Stomach smooth muscle (tissue), 2 donors: ENCODE results near the gene OR4E2.
"Not testable (repeated sequence)": the region's sequence is repeated elsewhere in the genome, so short reads cannot be mapped to it uniquely, and the experiment has no call there.

ENCODE experiments used
- H3K27ac ChIP-seq: one replicate; pipeline ENCODE4 v1.7.0; 2013; ENCODE audit warnings: mild to moderate bottlenecking, low read length, inconsistent platforms
- H3K27me3 ChIP-seq, 2 donors: one replicate each; pipeline ENCODE4 v1.7.0; 2013; ENCODE audit warnings: low read length in 2 of 2; ENCODE audit not compliant: insufficient read depth in 2 of 2, control insufficient read depth in 1 of 2
- H3K36me3 ChIP-seq, 2 donors: one replicate each; pipeline ENCODE4 v1.7.0; 2013; ENCODE audit warnings: low read length in 2 of 2; ENCODE audit not compliant: control insufficient read depth in 2 of 2, insufficient read depth in 2 of 2
- H3K4me1 ChIP-seq: one replicate; pipeline ENCODE4 v1.7.0; 2013; ENCODE audit warnings: low read length; ENCODE audit not compliant: control insufficient read depth, insufficient read depth
- H3K4me3 ChIP-seq, 2 donors: one replicate each; pipeline ENCODE4 v1.7.0; 2013; ENCODE audit warnings: low read length in 2 of 2
- H3K9ac ChIP-seq, 2 donors: one replicate each; pipeline ENCODE4 v1.7.0; 2013; ENCODE audit warnings: low read length in 2 of 2, mild to moderate bottlenecking in 1 of 2
- H3K9me3 ChIP-seq, 2 donors: one replicate each; pipeline ENCODE4 v1.7.0; 2013; ENCODE audit warnings: low read length in 2 of 2; ENCODE audit not compliant: control insufficient read depth in 2 of 2
- donor health status: healthy.
- donor health status: Pancreatic carcinoma.

The OR4E2 gene

GRCh38 chr14:21694425-21694824 lies 40.8 kb downstream of the OR4E2 start:
- H3K27me3 ChIP-seq, result no peaks in the 10 kb centered on the region
- no peak overlapping the region for H3K27ac ChIP-seq
- H3K4me1 ChIP-seq, result no peaks in the 10 kb centered on the region
- H3K9me3 ChIP-seq, result no peaks in the 10 kb centered on the region
- no peak overlapping the region for H3K4me3 ChIP-seq
- no peaks in the 10 kb centered on the region for H3K36me3 ChIP-seq
- H3K9ac ChIP-seq, result no peak overlapping the region

- not testable (repeated sequence) for H3K27ac ChIP-seq, H3K9me3 ChIP-seq, H3K36me3 ChIP-seq, H3K27me3 ChIP-seq, H3K4me3 ChIP-seq, H3K9ac ChIP-seq, H3K4me1 ChIP-seq
Measured at GRCh38 chr14:21697662-21698061, 44.0 kb downstream of the OR4E2 start.

GRCh38 chr14:21698538-21698937 lies 44.9 kb downstream of the OR4E2 start:
- not testable (repeated sequence) for H3K4me1 ChIP-seq, H3K36me3 ChIP-seq, H3K9me3 ChIP-seq, H3K4me3 ChIP-seq, H3K9ac ChIP-seq, H3K27me3 ChIP-seq, H3K27ac ChIP-seq

- Histone ChIP-seq H3K4me1 (no peaks in the 10 kb centered on the region), H3K9ac (no peak overlapping the region), H3K9me3 (no peaks in the 10 kb centered on the region), H3K27ac (no peak overlapping the region), H3K27me3 (no peaks in the 10 kb centered on the region), H3K36me3 (no peaks in the 10 kb centered on the region), H3K4me3 (no peak overlapping the region)
Measured at GRCh38 chr14:21699551-21699950, 45.9 kb downstream of the OR4E2 start.

GRCh38 chr14:21702316-21702715 lies 48.7 kb downstream of the OR4E2 start:
- Histone ChIP-seq H3K9me3 (peaks cover 0 to 2% of the 10 kb centered on the region in 2 donors), H3K4me3 (no peak overlapping the region), H3K27ac (no peak overlapping the region), H3K27me3 (no peaks in the 10 kb centered on the region), H3K4me1 (no peaks in the 10 kb centered on the region), H3K9ac (no peak overlapping the region), H3K36me3 (no peaks in the 10 kb centered on the region)

- Histone ChIP-seq H3K36me3 (no peaks in the 10 kb centered on the region), H3K27ac (no peak overlapping the region), H3K27me3 (no peaks in the 10 kb centered on the region), H3K4me1 (no peaks in the 10 kb centered on the region), H3K9ac (no peak overlapping the region), H3K4me3 (no peak overlapping the region), H3K9me3 (peaks cover 0 to 2% of the 10 kb centered on the region in 2 donors)
Measured at GRCh38 chr14:21703357-21704326, 50.0 kb downstream of the OR4E2 start.

- Histone ChIP-seq H3K4me3 (no peak overlapping the region), H3K27me3 (no peaks in the 10 kb centered on the region), H3K9me3 (peaks cover 0 to 2% of the 10 kb centered on the region in 2 donors), H3K9ac (no peak overlapping the region), H3K27ac (no peak overlapping the region), H3K36me3 (no peaks in the 10 kb centered on the region), H3K4me1 (no peaks in the 10 kb centered on the region)
Measured at GRCh38 chr14:21704338-21704737, 50.7 kb downstream of the OR4E2 start.

- Histone ChIP-seq H3K36me3 (no peaks in the 10 kb centered on the region), H3K9ac (no peak overlapping the region), H3K27ac (no peak overlapping the region), H3K9me3 (peaks cover 0 to 2% of the 10 kb centered on the region in 2 donors), H3K27me3 (no peaks in the 10 kb centered on the region), H3K4me3 (no peak overlapping the region), H3K4me1 (no peaks in the 10 kb centered on the region)
Measured at GRCh38 chr14:21711360-21711961, 57.8 kb downstream of the OR4E2 start.

GRCh38 chr14:21712036-21712435 lies 58.4 kb downstream of the OR4E2 start:
- no peaks in the 10 kb centered on the region for H3K27me3 ChIP-seq
- H3K36me3 ChIP-seq, result no peaks in the 10 kb centered on the region
- H3K4me1 ChIP-seq, result no peaks in the 10 kb centered on the region
- no peak overlapping the region for H3K27ac ChIP-seq
- no peak overlapping the region for H3K9ac ChIP-seq
- no peaks in the 10 kb centered on the region for H3K9me3 ChIP-seq
- no peak overlapping the region for H3K4me3 ChIP-seq

- H3K36me3 ChIP-seq, result no peaks in the 10 kb centered on the region
- H3K4me3 ChIP-seq, result no peak overlapping the region
- no peak overlapping the region for H3K9ac ChIP-seq
- H3K27ac ChIP-seq, result no peak overlapping the region
- H3K27me3 ChIP-seq, result peaks cover 0 to 2% of the 10 kb centered on the region in 2 donors
- H3K4me1 ChIP-seq, result no peaks in the 10 kb centered on the region
- no peaks in the 10 kb centered on the region for H3K9me3 ChIP-seq
Measured at GRCh38 chr14:21714318-21714929, 60.8 kb downstream of the OR4E2 start.
